ENCODE measurements around the gene SCN9A.

Gene SCN9A

GRCh38 chr2:166163775-166164174 is 212.0 kb downstream of the SCN9A start:
- TF ChIP-seq, protein P1, sequence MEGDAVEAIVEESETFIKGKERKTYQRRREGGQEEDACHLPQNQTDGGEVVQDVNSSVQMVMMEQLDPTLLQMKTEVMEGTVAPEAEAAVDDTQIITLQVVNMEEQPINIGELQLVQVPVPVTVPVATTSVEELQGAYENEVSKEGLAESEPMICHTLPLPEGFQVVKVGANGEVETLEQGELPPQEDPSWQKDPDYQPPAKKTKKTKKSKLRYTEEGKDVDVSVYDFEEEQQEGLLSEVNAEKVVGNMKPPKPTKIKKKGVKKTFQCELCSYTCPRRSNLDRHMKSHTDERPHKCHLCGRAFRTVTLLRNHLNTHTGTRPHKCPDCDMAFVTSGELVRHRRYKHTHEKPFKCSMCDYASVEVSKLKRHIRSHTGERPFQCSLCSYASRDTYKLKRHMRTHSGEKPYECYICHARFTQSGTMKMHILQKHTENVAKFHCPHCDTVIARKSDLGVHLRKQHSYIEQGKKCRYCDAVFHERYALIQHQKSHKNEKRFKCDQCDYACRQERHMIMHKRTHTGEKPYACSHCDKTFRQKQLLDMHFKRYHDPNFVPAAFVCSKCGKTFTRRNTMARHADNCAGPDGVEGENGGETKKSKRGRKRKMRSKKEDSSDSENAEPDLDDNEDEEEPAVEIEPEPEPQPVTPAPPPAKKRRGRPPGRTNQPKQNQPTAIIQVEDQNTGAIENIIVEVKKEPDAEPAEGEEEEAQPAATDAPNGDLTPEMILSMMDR (IDR thresholded peaks at IDR 0.05; ENCODE audit: low read depth, low read length) = no peak

DNA sequence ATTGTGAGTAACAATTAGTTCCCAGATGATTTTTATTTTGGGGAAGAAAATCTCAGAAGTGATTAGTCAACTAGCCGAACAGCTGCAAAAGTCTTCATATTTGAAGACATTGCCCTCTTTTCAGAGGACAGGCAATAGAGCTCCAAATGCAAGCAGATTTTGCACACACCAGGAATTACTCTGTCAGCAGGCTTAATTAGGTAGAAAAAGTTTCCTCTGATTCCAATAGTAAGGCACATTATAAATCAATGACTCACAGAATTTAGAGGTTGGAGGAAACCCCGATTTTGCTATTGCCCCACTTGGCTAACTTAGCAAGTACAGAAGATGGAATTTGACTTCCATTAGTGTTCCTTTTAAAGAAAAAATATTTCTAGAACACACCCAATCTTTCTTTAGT is 217.2 kb downstream of the SCN9A start:
- no peak overlapping the region for H3K4me3 ChIP-seq (ENCODE audit: low read depth, low read length)
- TF ChIP-seq, protein P1 (IDR thresholded peaks at IDR 0.05; ENCODE audit: low read depth, low read length) = no peak
- no peak for DNase-seq (ENCODE audit: low read depth, low spot score)
- in situ Hi-C loops (cut with HindIII; ENCODE audit: low sequenced_read_pairs) = no loop called here

More at GRCh38 chr2:166163775-166164174, 212.0 kb downstream of the SCN9A start:
- DNase-seq (ENCODE audit: low read depth, low spot score) = no peak
- in situ Hi-C loops (cut with HindIII; ENCODE audit: low sequenced_read_pairs) = no loop called here
- no peak overlapping the region for H3K4me3 ChIP-seq (ENCODE audit: low read depth, low read length)

DNA sequence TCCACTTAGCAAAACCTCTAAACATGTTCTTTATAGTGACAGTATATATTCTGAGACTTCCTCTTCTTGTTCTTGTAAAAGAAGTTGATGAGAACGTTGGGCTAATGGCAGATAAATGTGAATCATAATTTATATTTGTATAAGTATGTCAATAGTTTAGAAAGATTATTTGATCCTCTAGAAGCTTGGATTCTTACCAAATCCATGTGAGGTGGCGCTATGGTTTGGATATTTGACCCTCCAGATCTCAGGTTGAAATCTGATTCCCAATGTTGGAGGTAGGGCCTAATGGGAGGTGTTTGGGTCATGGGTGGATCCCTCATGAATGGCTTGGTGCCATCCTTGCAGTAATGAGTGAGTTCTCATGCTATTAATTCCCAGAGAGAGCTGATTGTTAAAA is 218.2 kb downstream of the SCN9A start:
- in situ Hi-C loops (cut with HindIII; ENCODE audit: low sequenced_read_pairs) = no loop called here
- no peak overlapping the region for H3K4me3 ChIP-seq (ENCODE audit: low read depth, low read length)
- no peak for DNase-seq (ENCODE audit: low read depth, low spot score)
- TF ChIP-seq, protein P1 (IDR thresholded peaks at IDR 0.05; ENCODE audit: low read depth, low read length) = no peak

GRCh38 chr2:166156985-166157490 is 218.7 kb downstream of the SCN9A start:
- DNase-seq (ENCODE audit: low read depth, low spot score) = no peak
- no peak overlapping the region for H3K4me3 ChIP-seq (ENCODE audit: low read depth, low read length)
- TF ChIP-seq, protein P1 (IDR thresholded peaks at IDR 0.05; ENCODE audit: low read depth, low read length) = no peak
- in situ Hi-C loops (cut with HindIII; ENCODE audit: low sequenced_read_pairs) = no loop called here

- TF ChIP-seq, protein P1 (IDR thresholded peaks at IDR 0.05; ENCODE audit: low read depth, low read length) = no peak
- H3K4me3 ChIP-seq (ENCODE audit: low read depth, low read length) = no peak overlapping the region
- in situ Hi-C loops (cut with HindIII; ENCODE audit: low sequenced_read_pairs) = no loop called here
- DNase-seq (ENCODE audit: low read depth, low spot score) = no peak
Measured at GRCh38 chr2:166155589-166155988, 220.2 kb downstream of the SCN9A start.

GRCh38 chr2:166154685-166155338 is 220.9 kb downstream of the SCN9A start:
- DNase-seq (ENCODE audit: low read depth, low spot score) = no peak
- no peak overlapping the region for H3K4me3 ChIP-seq (ENCODE audit: low read depth, low read length)
- in situ Hi-C loops (cut with HindIII; ENCODE audit: low sequenced_read_pairs) = no loop called here
- TF ChIP-seq, protein P1 (IDR thresholded peaks at IDR 0.05; ENCODE audit: low read depth, low read length) = no peak
